Effector memory CD4-positive, alpha-beta T cell (primary cell): ENCODE results near the gene DOCK6.
"Not testable (repeated sequence)": the region's sequence is repeated elsewhere in the genome, so short reads cannot be mapped to it uniquely, and the experiment has no call there.

ENCODE experiments used
- DNase-seq, 3 donors: peaks; one replicate each; pipeline ENCODE4 v3.0.0-alpha.2; 2020
- H3K27ac ChIP-seq: 2 replicates; pipeline ENCODE4 v1.7.0; 2013; ENCODE audit warnings: mild to moderate bottlenecking, low read length, moderate library complexity; ENCODE audit not compliant: insufficient read depth, poor library complexity, severe bottlenecking
- H3K27me3 ChIP-seq: replicated peaks from 2 replicates; pipeline ENCODE4 v1.7.0; 2013; ENCODE audit warnings: mild to moderate bottlenecking, low read length; ENCODE audit not compliant: insufficient read depth, control insufficient read depth, poor library complexity, severe bottlenecking
- H3K36me3 ChIP-seq: 2 replicates; pipeline ENCODE4 v1.7.0; 2013; ENCODE audit warnings: mild to moderate bottlenecking, low read length, moderate library complexity; ENCODE audit not compliant: control insufficient read depth, insufficient read depth
- H3K4me1 ChIP-seq: 2 replicates; pipeline ENCODE4 v1.7.0; 2013; ENCODE audit warnings: low read length, mild to moderate bottlenecking; ENCODE audit not compliant: control insufficient read depth, insufficient read depth, poor library complexity, severe bottlenecking
- H3K4me3 ChIP-seq: 2 replicates; pipeline ENCODE4 v1.7.0; 2013; ENCODE audit warnings: low read length, low read depth, mild to moderate bottlenecking; ENCODE audit not compliant: insufficient read depth, poor library complexity, severe bottlenecking
- H3K9me3 ChIP-seq: 2 replicates; pipeline ENCODE4 v1.7.0; 2013; ENCODE audit warnings: mild to moderate bottlenecking, low read length, moderate library complexity; ENCODE audit not compliant: control insufficient read depth

The DOCK6 gene

GRCh38 chr19:11192957-11193939 lies 69.1 kb downstream of the DOCK6 start:
- Histone ChIP-seq H3K9me3 (no peaks in the 10 kb centered on the region), H3K36me3 (no peaks in the 10 kb centered on the region), H3K27ac (no peak overlapping the region), H3K27me3 (no peaks in the 10 kb centered on the region), H3K4me3 (no peak overlapping the region), H3K4me1 (peaks cover 12% of the 10 kb centered on the region)
- no peak for DNase-seq

- no peak overlapping the region for H3K27ac ChIP-seq
- H3K4me3 ChIP-seq, result no peak overlapping the region
- no peaks in the 10 kb centered on the region for H3K9me3 ChIP-seq
- H3K4me1 ChIP-seq, result peaks cover 11% of the 10 kb centered on the region
- no peaks in the 10 kb centered on the region for H3K27me3 ChIP-seq
- no peak for DNase-seq
- no peaks in the 10 kb centered on the region for H3K36me3 ChIP-seq
Measured at GRCh38 chr19:11191934-11192333, 70.4 kb downstream of the DOCK6 start.

GRCh38 chr19:11191273-11191755 lies 71.0 kb downstream of the DOCK6 start:
- no peaks in the 10 kb centered on the region for H3K27me3 ChIP-seq
- no peaks in the 10 kb centered on the region for H3K36me3 ChIP-seq
- no peak overlapping the region for H3K27ac ChIP-seq
- H3K4me1 ChIP-seq, result peaks cover 6% of the 10 kb centered on the region
- no peaks in the 10 kb centered on the region for H3K9me3 ChIP-seq
- H3K4me3 ChIP-seq, result no peak overlapping the region
- no peak for DNase-seq

GRCh38 chr19:11190501-11190900 lies 71.8 kb downstream of the DOCK6 start:
- Histone ChIP-seq H3K4me3 (no peak overlapping the region), H3K9me3 (no peaks in the 10 kb centered on the region), H3K36me3 (no peaks in the 10 kb centered on the region), H3K27ac (no peak overlapping the region), H3K4me1 (peaks cover 6% of the 10 kb centered on the region), H3K27me3 (no peaks in the 10 kb centered on the region)
- DNase-seq, result no peak

GRCh38 chr19:11187441-11187840 lies 74.9 kb downstream of the DOCK6 start:
- Histone ChIP-seq H3K27ac (no peak overlapping the region), H3K9me3 (no peaks in the 10 kb centered on the region), H3K4me1 (no peaks in the 10 kb centered on the region), H3K4me3 (no peak overlapping the region), H3K36me3 (no peaks in the 10 kb centered on the region), H3K27me3 (no peaks in the 10 kb centered on the region)
- no peak for DNase-seq

GRCh38 chr19:11182994-11183393 lies 79.3 kb downstream of the DOCK6 start:
- no peak for DNase-seq
- H3K9me3 ChIP-seq, result no peaks in the 10 kb centered on the region
- H3K36me3 ChIP-seq, result no peaks in the 10 kb centered on the region
- peaks cover 5% of the 10 kb centered on the region for H3K4me1 ChIP-seq
- no peak overlapping the region for H3K27ac ChIP-seq
- H3K4me3 ChIP-seq, result no peak overlapping the region
- no peaks in the 10 kb centered on the region for H3K27me3 ChIP-seq

- H3K27me3 ChIP-seq, result no peaks in the 10 kb centered on the region
- H3K27ac ChIP-seq, result no peak overlapping the region
- H3K9me3 ChIP-seq, result no peaks in the 10 kb centered on the region
- DNase-seq, result no peak
- no peak overlapping the region for H3K4me3 ChIP-seq
- peaks cover 5% of the 10 kb centered on the region for H3K4me1 ChIP-seq
- H3K36me3 ChIP-seq, result no peaks in the 10 kb centered on the region
Measured at GRCh38 chr19:11181488-11181887, 80.8 kb downstream of the DOCK6 start.

GRCh38 chr19:11180975-11181374 lies 81.3 kb downstream of the DOCK6 start:
- not testable (repeated sequence) for H3K9me3 ChIP-seq, H3K27me3 ChIP-seq, H3K27ac ChIP-seq, H3K4me1 ChIP-seq, DNase-seq, H3K36me3 ChIP-seq, H3K4me3 ChIP-seq

GRCh38 chr19:11180346-11180745 lies 82.0 kb downstream of the DOCK6 start:
- no peak overlapping the region for H3K27ac ChIP-seq
- H3K36me3 ChIP-seq, result no peaks in the 10 kb centered on the region
- H3K27me3 ChIP-seq, result no peaks in the 10 kb centered on the region
- no peak for DNase-seq
- no peak overlapping the region for H3K4me3 ChIP-seq
- no peaks in the 10 kb centered on the region for H3K9me3 ChIP-seq
- H3K4me1 ChIP-seq, result peaks cover 5% of the 10 kb centered on the region

- DNase-seq, result no peak
- peaks cover 5% of the 10 kb centered on the region for H3K4me1 ChIP-seq
- H3K27me3 ChIP-seq, result no peaks in the 10 kb centered on the region
- no peak overlapping the region for H3K4me3 ChIP-seq
- H3K27ac ChIP-seq, result no peak overlapping the region
- no peaks in the 10 kb centered on the region for H3K36me3 ChIP-seq
- H3K9me3 ChIP-seq, result no peaks in the 10 kb centered on the region
Measured at GRCh38 chr19:11179716-11180297, 82.5 kb downstream of the DOCK6 start.
